Ishikawa (cell line): Measurements from ENCODE around the gene BIN2.

ENCODE experiments used
- CEBPB ChIP-seq: IDR thresholded peaks from 2 replicates; pipeline ENCODE4 v1.6.1; 2012
- EGR1 ChIP-seq: IDR thresholded peaks from 2 replicates; pipeline ENCODE4 v1.6.1; 2012
- EP300 ChIP-seq: IDR thresholded peaks from 2 replicates; pipeline ENCODE4 v1.6.1; 2012; ENCODE audit warnings: borderline replicate concordance
- FOXM1 ChIP-seq: IDR thresholded peaks from 2 replicates; pipeline ENCODE4 v1.6.1; 2012; ENCODE audit warnings: low read depth, borderline replicate concordance
- MAX ChIP-seq: IDR thresholded peaks from 2 replicates; pipeline ENCODE4 v1.6.1; 2012
- NFIC ChIP-seq: IDR thresholded peaks from 2 replicates; pipeline ENCODE4 v1.6.1; 2012
- RAD21 ChIP-seq: IDR thresholded peaks from 2 replicates; pipeline ENCODE4 v1.6.1; 2012; ENCODE audit warnings: low read depth
- REST ChIP-seq: IDR thresholded peaks from 2 replicates; pipeline ENCODE4 v1.6.1; 2012; ENCODE audit warnings: low read depth, mild to moderate bottlenecking
- TAF1 ChIP-seq: IDR thresholded peaks from 2 replicates; pipeline ENCODE4 v1.6.1; 2012; ENCODE audit warnings: low read depth, mild to moderate bottlenecking
- TCF12 ChIP-seq: IDR thresholded peaks from 2 replicates; pipeline ENCODE4 v1.6.1; 2012; ENCODE audit warnings: low read depth
- TEAD4 ChIP-seq: IDR thresholded peaks from 2 replicates; pipeline ENCODE4 v1.6.1; 2012
- ZBTB7A ChIP-seq: IDR thresholded peaks from 2 replicates; pipeline ENCODE4 v1.6.1; 2012; ENCODE audit warnings: low read depth

- TF ChIP-seq ZBTB7A (no peak), EP300 (no peak), MAX (no peak), REST (no peak), EGR1 (no peak), TAF1 (no peak), RAD21 (no peak), NFIC (no peak), TEAD4 (no peak), CEBPB (no peak), TCF12 (no peak), FOXM1 (no peak)
Observed at GRCh38 chr12:51254536-51254935, 69.4 kb downstream of the BIN2 start.
